HG02943 (cell line): ENCODE measurements around the gene ADRA2B.
"Not testable (repeated sequence)": the region's sequence is repeated elsewhere in the genome, so short reads cannot be mapped to it uniquely, and the experiment has no call there.

Experiments used
- ATAC-seq: cut with Tn5 transposase; IDR thresholded peaks from one replicate; pipeline ENCODE4 v1.9.1; 2021; ENCODE audit warnings: mild to moderate bottlenecking, low read depth, moderate library complexity; ENCODE audit not compliant: unreplicated experiment

The ADRA2B gene

GRCh38 chr2:96150791-96151594 is 34.6 kb upstream of the ADRA2B start:
- no peak for ATAC-seq

GRCh38 chr2:96150007-96150640 is 33.8 kb upstream of the ADRA2B start:
- ATAC-seq = no peak

GRCh38 chr2:96148410-96149217 is 32.2 kb upstream of the ADRA2B start:
- ATAC-seq = peak; percentile 39

GRCh38 chr2:96147593-96148201 is 31.3 kb upstream of the ADRA2B start:
- no peak for ATAC-seq

- no peak for ATAC-seq
Observed at GRCh38 chr2:96146881-96147592, 30.7 kb upstream of the ADRA2B start.

GRCh38 chr2:96146153-96146880 is 29.9 kb upstream of the ADRA2B start:
- peak; percentile 32 for ATAC-seq

- ATAC-seq = no peak
Observed at GRCh38 chr2:96145848-96146152, 29.4 kb upstream of the ADRA2B start.

- peak; percentile 45 for ATAC-seq
Observed at GRCh38 chr2:96145036-96145847, 28.9 kb upstream of the ADRA2B start, which contains the start of gene DUSP2. DUSP2 (minus strand) TSS chr2:96145440; CDS start chr2:96145354, 86 bp downstream.

- no peak for ATAC-seq
Observed at GRCh38 chr2:96144481-96145035, 28.2 kb upstream of the ADRA2B start.

- ATAC-seq = no peak
Observed at GRCh38 chr2:96143848-96144480, 27.6 kb upstream of the ADRA2B start.

GRCh38 chr2:96143231-96143847 is 27.0 kb upstream of the ADRA2B start:
- ATAC-seq = no peak

- no peak for ATAC-seq
Observed at GRCh38 chr2:96142217-96143113, 26.1 kb upstream of the ADRA2B start.

GRCh38 chr2:96141624-96141967 is 25.2 kb upstream of the ADRA2B start:
- not testable (repeated sequence) for ATAC-seq

GRCh38 chr2:96140941-96141623 is 24.7 kb upstream of the ADRA2B start:
- no peak for ATAC-seq

GRCh38 chr2:96139181-96139758 is 22.9 kb upstream of the ADRA2B start:
- no peak for ATAC-seq
